SU-DHL-6 (cell line): ENCODE results near the gene GPHN.

Experiments
- H2AFZ ChIP-seq: fragments of 200-600 bp; sonication (generic); 2 replicates; pipeline ENCODE4 v1.6.1; 2014; ENCODE audit warnings: low read depth, mild to moderate bottlenecking, moderate library complexity, mixed read lengths, antibody characterized with exemption, low read length; ENCODE audit not compliant: severe bottlenecking
- H3F3A ChIP-seq: fragments of 200-600 bp; shearing (Covaris generic); 2 replicates; pipeline ENCODE4 v1.6.0; 2016; ENCODE audit warnings: antibody characterized with exemption, mild to moderate bottlenecking; ENCODE audit not compliant: insufficient read depth
- H3K27ac ChIP-seq: fragments of 200-600 bp; sonication (generic); 2 replicates; pipeline ENCODE4 v1.5.1; 2016; ENCODE audit warnings: low read depth, mild to moderate bottlenecking, low read length, moderate library complexity, mixed read lengths
- H3K27me3 ChIP-seq: fragments of 200-600 bp; sonication (generic), shearing (Covaris generic); 2 replicates; pipeline ENCODE4 v1.6.0; 2014; ENCODE audit warnings: mild to moderate bottlenecking, low read length
- H3K36me3 ChIP-seq: fragments of 200-600 bp; sonication (generic); 2 replicates; pipeline ENCODE4 v1.6.1; 2014; ENCODE audit warnings: mild to moderate bottlenecking, low read length, mixed read lengths
- H3K4me2 ChIP-seq: fragments of 300-600, 200-600 bp; shearing (Covaris generic), sonication (generic); 2 replicates; pipeline ENCODE4 v1.6.0; 2014; ENCODE audit warnings: low read length, low read depth, mild to moderate bottlenecking; ENCODE audit not compliant: poor library complexity, severe bottlenecking
- H3K4me3 ChIP-seq: fragments of 200-600 bp; sonication (generic); 2 replicates; pipeline ENCODE4 v1.5.1; 2014; ENCODE audit warnings: antibody characterized with exemption, low read length, mild to moderate bottlenecking, mixed read lengths; ENCODE audit not compliant: insufficient read depth, poor library complexity, severe bottlenecking
- H3K79me2 ChIP-seq: fragments of 200-600 bp; sonication (generic); 2 replicates; pipeline ENCODE4 v1.6.1; 2014; ENCODE audit warnings: mild to moderate bottlenecking, low read length, moderate library complexity; ENCODE audit not compliant: insufficient read depth
- H3K9ac ChIP-seq: fragments of 200-600 bp; sonication (generic); 2 replicates; pipeline ENCODE4 v1.7.0; 2014; ENCODE audit warnings: mild to moderate bottlenecking, low read length
- H3K9me2 ChIP-seq: fragments of 200-600 bp; sonication (generic); replicated peaks from 2 replicates; pipeline ENCODE4 v1.6.1; 2014; ENCODE audit warnings: low read length; ENCODE audit not compliant: insufficient read depth
- H3K9me3 ChIP-seq: fragments of 200-600 bp; sonication (generic); 2 replicates; pipeline ENCODE4 v1.6.1; 2014; ENCODE audit warnings: low read length, mixed read lengths; ENCODE audit not compliant: insufficient read depth
- H4K20me1 ChIP-seq: fragments of 200-600 bp; sonication (generic); 2 replicates; pipeline ENCODE4 v1.6.1; 2014; ENCODE audit warnings: low read depth, mild to moderate bottlenecking, antibody characterized with exemption, low read length, moderate library complexity, mixed read lengths
- EZH2phosphoT487 ChIP-seq: fragments of 200-600 bp; sonication (generic), shearing (Covaris generic); conservative IDR thresholded peaks from 2 replicates; pipeline ENCODE4 v1.6.1; 2018; ENCODE audit warnings: mild to moderate bottlenecking, antibody characterized with exemption, low read length, moderate library complexity, mixed read lengths
- TF ChIP-seq, protein P1 (sequence below): fragments of 200-600 bp; sonication (generic); IDR thresholded peaks from one replicate; pipeline ENCODE4 v1.5.1; 2017; ENCODE audit warnings: antibody characterized with exemption, mild to moderate bottlenecking, low read length, moderate library complexity; ENCODE audit not compliant: insufficient read depth, poor library complexity, severe bottlenecking

GPHN gene

DNA sequence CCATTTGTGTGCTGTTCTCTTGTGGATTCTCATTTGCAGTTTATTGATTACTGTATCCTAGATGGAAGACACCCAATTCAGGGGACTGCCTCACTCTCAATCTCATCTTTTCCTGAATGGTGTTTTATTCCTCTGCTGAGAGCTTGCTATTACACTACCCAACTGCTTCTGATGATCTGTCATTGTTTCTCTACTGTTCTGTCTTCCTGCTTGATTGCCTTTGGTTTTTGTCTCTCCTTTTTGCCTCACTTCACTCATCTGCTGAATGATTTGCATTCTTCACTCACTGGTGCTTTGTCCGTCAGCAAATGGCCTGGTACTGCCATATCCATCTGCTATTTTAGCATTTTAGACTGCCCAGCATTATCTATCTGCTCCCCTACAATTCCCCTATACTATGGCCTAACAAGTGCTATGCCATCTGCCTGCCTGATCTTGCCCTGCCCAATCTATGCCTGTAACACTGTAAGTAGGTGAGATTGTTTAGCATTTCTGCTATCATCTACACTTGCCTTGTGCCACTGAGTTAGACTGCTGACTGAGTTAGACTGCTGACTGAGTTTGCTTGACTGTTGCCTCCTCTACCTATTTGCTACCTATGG, 335.1 kb downstream of the GPHN start:
- no peak overlapping the region for H2AFZ ChIP-seq
- H3F3A ChIP-seq: no peaks in the 10 kb centered on the region
- no peaks in the 10 kb centered on the region for H3K36me3 ChIP-seq
- H4K20me1 ChIP-seq: peaks cover 4% of the 10 kb centered on the region; the same call in 1 of the 2 replicates
- H3K79me2 ChIP-seq: no peaks in the 10 kb centered on the region
- no peaks in the 10 kb centered on the region for H3K27me3 ChIP-seq
- no peak overlapping the region for H3K9ac ChIP-seq
- no peak overlapping the region for H3K4me3 ChIP-seq
- no peaks in the 10 kb centered on the region for H3K9me2 ChIP-seq
- no peaks in the 10 kb centered on the region for H3K9me3 ChIP-seq
- H3K4me2 ChIP-seq: no peak overlapping the region
- H3K27ac ChIP-seq: no peak overlapping the region
- TF ChIP-seq, protein P1, sequence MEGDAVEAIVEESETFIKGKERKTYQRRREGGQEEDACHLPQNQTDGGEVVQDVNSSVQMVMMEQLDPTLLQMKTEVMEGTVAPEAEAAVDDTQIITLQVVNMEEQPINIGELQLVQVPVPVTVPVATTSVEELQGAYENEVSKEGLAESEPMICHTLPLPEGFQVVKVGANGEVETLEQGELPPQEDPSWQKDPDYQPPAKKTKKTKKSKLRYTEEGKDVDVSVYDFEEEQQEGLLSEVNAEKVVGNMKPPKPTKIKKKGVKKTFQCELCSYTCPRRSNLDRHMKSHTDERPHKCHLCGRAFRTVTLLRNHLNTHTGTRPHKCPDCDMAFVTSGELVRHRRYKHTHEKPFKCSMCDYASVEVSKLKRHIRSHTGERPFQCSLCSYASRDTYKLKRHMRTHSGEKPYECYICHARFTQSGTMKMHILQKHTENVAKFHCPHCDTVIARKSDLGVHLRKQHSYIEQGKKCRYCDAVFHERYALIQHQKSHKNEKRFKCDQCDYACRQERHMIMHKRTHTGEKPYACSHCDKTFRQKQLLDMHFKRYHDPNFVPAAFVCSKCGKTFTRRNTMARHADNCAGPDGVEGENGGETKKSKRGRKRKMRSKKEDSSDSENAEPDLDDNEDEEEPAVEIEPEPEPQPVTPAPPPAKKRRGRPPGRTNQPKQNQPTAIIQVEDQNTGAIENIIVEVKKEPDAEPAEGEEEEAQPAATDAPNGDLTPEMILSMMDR: no peak
- TF ChIP-seq EZH2phosphoT487: no peak

DNA sequence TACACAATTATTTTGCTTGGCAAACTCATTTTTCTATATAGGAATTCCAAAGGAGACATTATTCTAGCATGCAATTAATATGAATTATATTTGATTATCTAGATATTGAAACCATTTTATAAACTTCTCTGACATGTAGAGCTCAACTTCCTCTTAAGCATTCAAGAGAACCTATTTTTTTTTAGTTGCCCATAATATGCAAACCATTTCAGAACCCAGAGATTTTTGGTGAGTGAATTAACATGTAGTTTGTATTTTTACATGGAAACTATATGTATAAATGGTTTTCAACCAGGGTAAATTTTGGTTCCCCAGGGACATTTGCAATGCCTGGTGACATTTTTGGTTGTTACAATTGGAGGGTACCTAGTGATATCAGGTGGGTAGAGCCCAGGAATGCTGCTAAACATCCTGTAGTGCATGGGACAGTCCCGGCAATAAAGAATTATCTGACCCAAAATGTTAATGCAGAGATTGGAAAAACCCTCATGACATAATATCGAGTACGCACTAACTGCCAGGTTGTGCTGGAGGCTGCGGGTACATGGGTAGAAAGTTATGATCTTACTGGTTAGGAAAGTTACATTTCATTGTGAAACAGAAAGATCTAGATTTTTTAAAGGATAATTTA, 342.4 kb downstream of the GPHN start:
- H2AFZ ChIP-seq: no peak overlapping the region
- no peaks in the 10 kb centered on the region for H3K79me2 ChIP-seq
- H3K9me3 ChIP-seq: no peaks in the 10 kb centered on the region
- H3K27me3 ChIP-seq: no peaks in the 10 kb centered on the region
- H3K9ac ChIP-seq: no peak overlapping the region
- no peak overlapping the region for H3K4me2 ChIP-seq
- peaks cover 4% of the 10 kb centered on the region; the same call in 1 of the 2 replicates for H4K20me1 ChIP-seq
- no peak overlapping the region for H3K4me3 ChIP-seq
- no peaks in the 10 kb centered on the region for H3K9me2 ChIP-seq
- no peak overlapping the region for H3K27ac ChIP-seq
- H3K36me3 ChIP-seq: no peaks in the 10 kb centered on the region
- H3F3A ChIP-seq: no peaks in the 10 kb centered on the region
- no peak for TF ChIP-seq EZH2phosphoT487

DNA sequence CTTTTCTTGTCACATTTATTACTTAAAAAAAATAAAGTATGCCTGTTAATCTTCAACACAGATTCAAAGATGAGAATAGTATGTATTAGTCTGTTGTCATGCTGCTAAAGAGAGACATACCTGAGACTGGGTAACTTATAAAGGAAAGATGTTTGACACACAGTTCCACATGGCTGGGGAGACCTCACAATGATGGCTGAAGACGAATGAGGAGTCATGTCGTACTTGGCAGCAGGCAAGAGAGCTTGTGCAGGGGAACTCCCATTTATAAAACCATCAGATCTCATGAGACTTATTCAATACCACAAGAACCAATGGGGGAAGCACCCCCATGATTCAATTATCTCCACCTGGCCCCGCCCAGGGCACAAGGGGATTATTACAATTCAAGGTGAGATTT, 345.4 kb downstream of the GPHN start:
- Histone ChIP-seq H4K20me1 (no peaks in the 10 kb centered on the region), H3K9me3 (no peaks in the 10 kb centered on the region), H3K27me3 (no peaks in the 10 kb centered on the region), H3K9me2 (no peaks in the 10 kb centered on the region), H3K79me2 (no peaks in the 10 kb centered on the region), H3K27ac (no peak overlapping the region), H3K4me3 (no peak overlapping the region), H3K4me2 (no peak overlapping the region), H3F3A (no peaks in the 10 kb centered on the region), H2AFZ (no peak overlapping the region), H3K9ac (no peak overlapping the region), H3K36me3 (no peaks in the 10 kb centered on the region)
- TF ChIP-seq, protein P1: no peak
- no peak for TF ChIP-seq EZH2phosphoT487

DNA sequence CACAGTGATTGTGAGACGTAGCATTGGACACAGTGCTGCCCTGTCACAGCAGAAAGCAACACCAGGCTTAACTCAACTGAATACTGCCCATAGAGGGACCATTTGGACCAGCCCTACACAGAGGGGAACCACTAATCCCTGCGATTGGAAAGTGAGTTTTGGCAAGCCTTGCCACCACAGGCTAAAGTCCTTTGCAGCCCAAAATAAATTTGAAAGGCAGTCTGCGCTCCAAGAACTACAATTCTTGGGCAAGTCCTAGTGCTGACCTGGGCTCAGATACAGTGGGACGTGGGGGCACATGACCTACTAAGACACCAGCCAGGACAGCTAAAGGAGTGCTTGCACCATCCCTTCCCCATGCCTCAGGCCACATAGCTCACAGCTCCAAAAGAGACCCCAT, 349.9 kb downstream of the GPHN start:
- Histone ChIP-seq H4K20me1 (no peaks in the 10 kb centered on the region), H2AFZ (no peak overlapping the region), H3K9me2 (no peaks in the 10 kb centered on the region), H3K79me2 (no peaks in the 10 kb centered on the region), H3K27ac (no peak overlapping the region), H3K9me3 (no peaks in the 10 kb centered on the region), H3K9ac (no peak overlapping the region), H3K4me2 (no peak overlapping the region), H3K27me3 (no peaks in the 10 kb centered on the region), H3K36me3 (no peaks in the 10 kb centered on the region), H3K4me3 (no peak overlapping the region), H3F3A (no peaks in the 10 kb centered on the region)
- TF ChIP-seq EZH2phosphoT487: no peak
- TF ChIP-seq, protein P1: no peak
